Measurements from ENCODE around the gene LENG1. TPM values are rescaled to one million over a fixed set of nuclear protein-coding genes. Genes with fewer than 3 reads are reported as not detected.

LENG1 gene
- total and polyA plus RNA-seq, 9 donors = 5.2 to 14.0 (median 8.5) TPM

DNA sequence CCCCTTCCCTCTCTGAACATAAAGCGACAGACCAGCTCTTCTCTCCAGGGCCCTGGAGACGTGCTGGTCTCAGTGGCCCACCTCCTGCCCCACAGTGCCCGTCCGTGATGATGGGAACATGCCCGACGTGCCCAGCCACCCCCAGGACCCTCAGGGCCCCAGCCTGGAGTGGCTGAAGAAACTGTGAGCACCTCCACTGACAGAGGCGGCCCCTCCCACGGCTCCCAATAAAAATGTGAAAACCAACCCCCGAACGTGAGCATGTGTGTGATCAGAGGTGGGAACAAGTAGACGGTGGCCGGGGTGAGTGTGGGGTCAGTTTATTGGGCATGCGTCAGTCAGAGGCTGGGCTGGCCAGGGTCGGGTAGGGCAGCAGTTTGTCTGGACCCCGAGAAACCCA lies 52.8 kb downstream of the LENG1 start:
- Histone ChIP-seq H3K4me1 (ENCODE audit: insufficient read depth) (peaks cover 3% of the 10 kb centered on the region), H3K27ac (no peak overlapping the region), H3K27me3 (no peaks in the 10 kb centered on the region), H3K9me3 (no peaks in the 10 kb centered on the region), H3K4me3 (no peak overlapping the region), H3K36me3 (no peaks in the 10 kb centered on the region)
- TF ChIP-seq EP300 (IDR thresholded peaks at IDR 0.05) = no peak
- TF ChIP-seq POLR2A (IDR thresholded peaks at IDR 0.05) = no peak
- TF ChIP-seq, protein P1, sequence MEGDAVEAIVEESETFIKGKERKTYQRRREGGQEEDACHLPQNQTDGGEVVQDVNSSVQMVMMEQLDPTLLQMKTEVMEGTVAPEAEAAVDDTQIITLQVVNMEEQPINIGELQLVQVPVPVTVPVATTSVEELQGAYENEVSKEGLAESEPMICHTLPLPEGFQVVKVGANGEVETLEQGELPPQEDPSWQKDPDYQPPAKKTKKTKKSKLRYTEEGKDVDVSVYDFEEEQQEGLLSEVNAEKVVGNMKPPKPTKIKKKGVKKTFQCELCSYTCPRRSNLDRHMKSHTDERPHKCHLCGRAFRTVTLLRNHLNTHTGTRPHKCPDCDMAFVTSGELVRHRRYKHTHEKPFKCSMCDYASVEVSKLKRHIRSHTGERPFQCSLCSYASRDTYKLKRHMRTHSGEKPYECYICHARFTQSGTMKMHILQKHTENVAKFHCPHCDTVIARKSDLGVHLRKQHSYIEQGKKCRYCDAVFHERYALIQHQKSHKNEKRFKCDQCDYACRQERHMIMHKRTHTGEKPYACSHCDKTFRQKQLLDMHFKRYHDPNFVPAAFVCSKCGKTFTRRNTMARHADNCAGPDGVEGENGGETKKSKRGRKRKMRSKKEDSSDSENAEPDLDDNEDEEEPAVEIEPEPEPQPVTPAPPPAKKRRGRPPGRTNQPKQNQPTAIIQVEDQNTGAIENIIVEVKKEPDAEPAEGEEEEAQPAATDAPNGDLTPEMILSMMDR (IDR thresholded peaks at IDR 0.05) = no peak
- peak in 1 of 5 donors; percentile 16 for DNase-seq
- 68 to 78% (median 70%) methylated on average over 15 of the region's 15 CpGs for WGBS, 3 donors
- intact Hi-C loops (cut with DNase I) = no loop called here

DNA sequence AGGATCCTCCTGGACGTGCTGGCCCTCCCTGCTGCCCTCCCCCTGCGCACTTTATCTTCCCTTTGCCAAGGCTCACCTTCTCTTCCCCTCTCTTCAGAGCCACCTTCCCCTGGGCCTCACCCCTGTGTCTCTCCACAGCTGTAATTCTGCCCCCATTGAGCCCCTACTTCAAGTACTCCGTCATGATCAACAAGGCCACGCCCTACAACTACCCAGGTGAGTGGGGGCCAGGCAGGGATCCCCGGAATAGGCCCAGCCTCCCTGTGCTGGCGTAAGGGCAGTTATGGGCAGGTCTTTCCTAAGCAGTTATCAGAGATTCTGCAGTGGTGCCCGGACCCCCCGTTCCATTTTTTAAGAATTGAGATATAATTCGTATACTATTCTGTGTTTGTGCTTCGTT lies 53.7 kb downstream of the LENG1 start:
- peaks cover 3% of the 10 kb centered on the region for H3K4me1 ChIP-seq (ENCODE audit: insufficient read depth)
- peak in 1 of 5 donors; percentile 11 for DNase-seq
- 89 to 94% (median 91%) methylated on average over 10 of the region's 10 CpGs for WGBS, 3 donors

More for the DNA sequence above, 53.7 kb downstream of the LENG1 start:
- no peaks in the 10 kb centered on the region for H3K9me3 ChIP-seq
- intact Hi-C loops (cut with DNase I) = no loop called here
- no peak for TF ChIP-seq EP300 (IDR thresholded peaks at IDR 0.05)
- TF ChIP-seq POLR2A (IDR thresholded peaks at IDR 0.05) = no peak
- TF ChIP-seq, protein P1 (IDR thresholded peaks at IDR 0.05) = no peak
- no peaks in the 10 kb centered on the region for H3K27me3 ChIP-seq
- no peak overlapping the region for H3K27ac ChIP-seq
- H3K4me3 ChIP-seq = no peak overlapping the region
- H3K36me3 ChIP-seq = no peaks in the 10 kb centered on the region

Other genes starting within 250 kb of the LENG1 start
- under 1 TPM in 4 of 7 donors, not detected in 3; 0.03 to 0.12 (median 0.08) TPM for gene CACNG8, start 196.8 kb downstream of the LENG1 start, total RNA-seq
- under 1 TPM; 0.06 to 0.13 TPM for gene CACNG8, start 196.8 kb downstream of the LENG1 start, polyA plus RNA-seq
- gene CACNG6, start 168.1 kb downstream of the LENG1 start, total RNA-seq = 1 to 10 TPM in 1 of 7 donors, under 1 TPM in 1, not detected in 5; 0.15 to 3.2 TPM
- not detected for gene CACNG6, start 168.1 kb downstream of the LENG1 start, polyA plus RNA-seq
- gene VSTM1, start 95.8 kb downstream of the LENG1 start, total RNA-seq = not detected
- gene VSTM1, start 95.8 kb downstream of the LENG1 start, polyA plus RNA-seq = not detected
- gene TARM1, start 78.4 kb downstream of the LENG1 start, total RNA-seq = not detected
- gene TARM1, start 78.4 kb downstream of the LENG1 start, polyA plus RNA-seq = not detected
- 1 to 10 TPM; 1.4 to 3.8 (median 2.1) TPM for gene OSCAR, start 58.9 kb downstream of the LENG1 start, total RNA-seq
- 1 to 10 TPM; 1.1 to 1.4 TPM for gene OSCAR, start 58.9 kb downstream of the LENG1 start, polyA plus RNA-seq
- 100 to 1,000 TPM in 3 of 7 donors, 10 to 100 TPM in 3, 1 to 10 TPM in 1; 6.2 to 110 (median 82.1) TPM for gene NDUFA3, start 56.9 kb downstream of the LENG1 start, total RNA-seq
- 100 to 1,000 TPM in 1 of 2 donors, 10 to 100 TPM in 1; 58.3 to 110 TPM for gene NDUFA3, start 56.9 kb downstream of the LENG1 start, polyA plus RNA-seq
- gene TFPT, start 44.1 kb downstream of the LENG1 start, total RNA-seq = 10 to 100 TPM in 6 of 7 donors, 1 to 10 TPM in 1; 7.6 to 18.3 (median 12.8) TPM
- gene TFPT, start 44.1 kb downstream of the LENG1 start, polyA plus RNA-seq = 10 to 100 TPM in 1 of 2 donors, 1 to 10 TPM in 1; 2.4 to 14.1 TPM
- gene PRPF31, start 44.0 kb downstream of the LENG1 start, total RNA-seq = 10 to 100 TPM; 30.0 to 59.5 (median 48.8) TPM
- gene PRPF31, start 44.0 kb downstream of the LENG1 start, polyA plus RNA-seq = 10 to 100 TPM; 51.1 to 62.2 TPM
- 10 to 100 TPM; 14.4 to 44.8 (median 41.6) TPM for gene CNOT3, start 22.0 kb downstream of the LENG1 start, total RNA-seq
- gene CNOT3, start 22.0 kb downstream of the LENG1 start, polyA plus RNA-seq = 10 to 100 TPM; 30.9 to 65.6 TPM
- 100 to 1,000 TPM in 1 of 7 donors, 10 to 100 TPM in 1, 1 to 10 TPM in 3, under 1 TPM in 2; 0.45 to 103 (median 6.5) TPM for gene TMC4, start 13.4 kb upstream of the LENG1 start, total RNA-seq
- under 1 TPM; 0.79 to 0.87 TPM for gene TMC4, start 13.4 kb upstream of the LENG1 start, polyA plus RNA-seq
- 100 to 1,000 TPM in 1 of 7 donors, 10 to 100 TPM in 6; 41.8 to 105 (median 56.8) TPM for gene MBOAT7, start 29.9 kb upstream of the LENG1 start, total RNA-seq
- gene MBOAT7, start 29.9 kb upstream of the LENG1 start, polyA plus RNA-seq = 10 to 100 TPM; 41.0 to 51.3 TPM
- 10 to 100 TPM; 47.3 to 98.8 (median 56.2) TPM for gene TSEN34, start 31.6 kb upstream of the LENG1 start, total RNA-seq
- 10 to 100 TPM; 12.5 to 71.9 TPM for gene TSEN34, start 31.6 kb upstream of the LENG1 start, polyA plus RNA-seq
- gene RPS9, start 41.1 kb upstream of the LENG1 start, total RNA-seq = 1,000 to 10,000 TPM; 2,142 to 5,150 (median 2,841) TPM
- gene RPS9, start 41.1 kb upstream of the LENG1 start, polyA plus RNA-seq = 1,000 to 10,000 TPM in 1 of 2 donors, 100 to 1,000 TPM in 1; 386 to 6,488 TPM
- gene LILRB3, start 63.3 kb upstream of the LENG1 start, total RNA-seq = 1 to 10 TPM in 6 of 7 donors, under 1 TPM in 1; 0.31 to 5.5 (median 2.5) TPM
- gene LILRB3, start 63.3 kb upstream of the LENG1 start, polyA plus RNA-seq = 1 to 10 TPM; 1.7 to 4.9 TPM
- gene LILRA6, start 83.1 kb upstream of the LENG1 start, total RNA-seq = 1 to 10 TPM in 6 of 7 donors, under 1 TPM in 1; 0.69 to 2.7 (median 1.2) TPM
- 1 to 10 TPM in 1 of 2 donors, under 1 TPM in 1; 0.61 to 1.7 TPM for gene LILRA6, start 83.1 kb upstream of the LENG1 start, polyA plus RNA-seq
- gene LILRB5, start 97.6 kb upstream of the LENG1 start, total RNA-seq = 1 to 10 TPM; 2.0 to 9.1 (median 3.1) TPM
- 10 to 100 TPM in 1 of 2 donors, 1 to 10 TPM in 1; 1.8 to 10.6 TPM for gene LILRB5, start 97.6 kb upstream of the LENG1 start, polyA plus RNA-seq
- 10 to 100 TPM in 1 of 7 donors, 1 to 10 TPM in 5, under 1 TPM in 1; 0.24 to 15.1 (median 2.1) TPM for gene LILRB2, start 121.4 kb upstream of the LENG1 start, total RNA-seq
- gene LILRB2, start 121.4 kb upstream of the LENG1 start, polyA plus RNA-seq = 1 to 10 TPM; 1.3 to 2.6 TPM
- 1 to 10 TPM in 2 of 7 donors, under 1 TPM in 4, not detected in 1; 0.33 to 4.6 (median 0.62) TPM for gene LILRA5, start 153.4 kb upstream of the LENG1 start, total RNA-seq
- 1 to 10 TPM in 1 of 2 donors, under 1 TPM in 1; 0.91 to 1.0 TPM for gene LILRA5, start 153.4 kb upstream of the LENG1 start, polyA plus RNA-seq
- gene LILRA4, start 179.4 kb upstream of the LENG1 start, total RNA-seq = under 1 TPM in 2 of 7 donors, not detected in 5; 0.17 to 0.67 TPM
- gene LILRA4, start 179.4 kb upstream of the LENG1 start, polyA plus RNA-seq = under 1 TPM in 1 of 2 donors, not detected in 1; 0.33 TPM
- 10 to 100 TPM in 2 of 7 donors, 1 to 10 TPM in 5; 4.7 to 22.2 (median 6.9) TPM for gene LAIR1, start 205.2 kb upstream of the LENG1 start, total RNA-seq
- 10 to 100 TPM in 1 of 2 donors, 1 to 10 TPM in 1; 4.9 to 21.2 TPM for gene LAIR1, start 205.2 kb upstream of the LENG1 start, polyA plus RNA-seq